GM19395 (cell line): Measurements from ENCODE around the gene ADGRG3.
"Not testable (repeated sequence)": the region's sequence is repeated elsewhere in the genome, so short reads cannot be mapped to it uniquely, and the experiment has no call there.

ENCODE experiments used
- ATAC-seq: cut with Tn5 transposase; IDR thresholded peaks from one replicate; pipeline ENCODE4 v1.9.1; 2021; ENCODE audit warnings: mild to moderate bottlenecking, moderate library complexity; ENCODE audit not compliant: unreplicated experiment

The ADGRG3 gene

GRCh38 chr16:57712569-57712968 lies 44.5 kb downstream of the ADGRG3 start:
- not testable (repeated sequence) for ATAC-seq

GRCh38 chr16:57713596-57713995 lies 45.5 kb downstream of the ADGRG3 start:
- ATAC-seq: no peak

DNA sequence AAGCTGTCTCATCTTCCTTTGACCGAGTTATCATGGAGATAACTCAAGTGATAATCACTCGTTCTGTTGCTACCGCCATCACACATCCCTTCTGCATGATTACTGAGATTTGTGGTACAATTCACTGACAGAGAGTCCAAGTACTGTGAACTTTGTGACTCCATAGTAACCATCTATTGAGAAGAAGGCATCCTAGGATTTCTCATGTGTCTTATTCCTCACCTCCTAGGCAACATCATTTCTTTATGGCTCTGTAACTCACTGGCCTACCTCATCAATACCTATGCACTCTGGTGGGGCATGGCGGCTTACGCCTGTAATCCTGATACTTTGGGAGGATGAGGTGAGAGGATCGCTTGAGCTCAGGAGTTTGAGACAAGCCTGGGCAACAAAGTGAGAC lies 45.9 kb downstream of the ADGRG3 start:
- ATAC-seq: no peak

DNA sequence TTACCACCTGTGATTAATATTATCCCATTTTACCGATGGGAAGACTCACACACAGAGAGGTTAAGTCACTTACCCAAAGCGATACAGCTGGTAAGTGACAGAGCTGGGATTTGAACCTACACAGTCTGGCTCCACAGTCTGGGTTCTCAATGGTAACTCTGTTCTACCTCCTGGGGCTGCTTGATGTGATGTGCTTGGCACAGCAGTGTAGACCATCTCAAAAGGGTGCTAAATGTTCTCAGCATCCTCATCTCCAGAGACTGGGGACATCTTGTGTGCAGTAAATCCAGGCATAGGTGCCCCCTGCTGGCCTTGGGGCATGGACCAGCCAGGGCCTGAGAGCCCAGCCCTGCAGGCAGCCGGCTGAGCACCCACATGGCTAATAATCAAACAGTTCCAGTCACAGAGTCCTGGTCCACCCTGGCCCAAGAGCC lies 52.1 kb downstream of the ADGRG3 start:
- no peak for ATAC-seq

DNA sequence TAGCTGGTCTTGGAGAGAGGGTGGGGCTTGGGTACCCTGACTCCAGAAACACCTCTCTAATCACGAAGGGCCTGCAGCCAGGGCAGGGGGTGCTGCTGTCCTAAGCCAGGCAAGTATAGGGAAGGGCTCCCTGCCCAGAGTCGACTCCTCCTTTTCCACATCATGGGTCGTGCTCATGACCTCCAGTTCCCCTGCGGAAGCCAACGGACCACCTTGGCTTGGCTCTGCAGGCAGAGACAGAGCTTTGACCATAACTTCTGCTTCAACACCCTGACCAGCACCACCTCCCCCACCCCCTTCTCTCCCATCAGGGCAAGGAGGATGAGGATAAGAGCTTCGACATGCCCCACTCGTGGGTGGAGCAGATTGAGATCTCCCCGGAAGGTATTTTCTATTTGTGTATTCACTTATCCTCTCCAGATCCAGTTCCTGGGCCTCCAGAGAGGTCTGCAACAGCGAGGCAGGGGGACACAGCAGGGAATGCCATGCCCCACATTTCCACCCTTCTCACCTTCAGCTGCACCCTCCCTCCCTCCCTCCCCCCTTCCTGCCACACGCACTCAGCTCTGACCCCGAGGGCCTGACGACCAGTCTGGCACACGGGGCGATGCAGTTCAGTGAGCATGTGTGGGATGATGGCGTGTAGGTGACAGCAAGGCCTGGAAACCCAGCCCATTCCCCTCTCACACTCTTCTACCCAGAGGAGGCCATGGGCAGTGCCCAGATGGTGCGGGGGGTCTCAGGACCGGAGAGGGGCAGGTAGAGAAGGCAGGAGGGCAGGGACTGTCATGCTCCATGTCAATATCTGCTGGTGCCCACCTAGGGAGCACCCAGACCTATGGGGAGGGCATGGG lies 53.5 kb downstream of the ADGRG3 start:
- ATAC-seq: no peak

- ATAC-seq: no peak
These were observed 54.0 kb downstream of the ADGRG3 start for GRCh38 chr16:57722210-57722499.

DNA sequence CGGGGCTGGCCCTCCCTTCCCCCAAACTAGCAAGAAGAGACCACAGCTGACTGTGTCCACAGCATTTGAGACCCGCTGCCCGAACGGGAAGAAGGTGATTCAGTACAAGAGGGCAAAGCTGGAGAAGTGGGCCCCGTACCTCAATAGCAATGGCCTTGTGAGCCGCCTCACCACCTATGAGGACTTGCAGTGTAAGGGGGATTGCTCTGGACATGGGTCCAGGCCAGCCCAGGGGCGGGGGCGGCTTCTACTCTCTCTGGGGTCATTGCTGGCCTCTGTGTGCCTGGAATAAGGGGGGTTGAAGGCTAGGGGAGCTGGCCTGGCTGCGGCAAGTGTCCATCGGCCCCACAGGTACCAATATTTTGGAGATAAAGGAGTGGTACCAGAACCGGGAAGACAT lies 54.5 kb downstream of the ADGRG3 start:
- no peak for ATAC-seq

DNA sequence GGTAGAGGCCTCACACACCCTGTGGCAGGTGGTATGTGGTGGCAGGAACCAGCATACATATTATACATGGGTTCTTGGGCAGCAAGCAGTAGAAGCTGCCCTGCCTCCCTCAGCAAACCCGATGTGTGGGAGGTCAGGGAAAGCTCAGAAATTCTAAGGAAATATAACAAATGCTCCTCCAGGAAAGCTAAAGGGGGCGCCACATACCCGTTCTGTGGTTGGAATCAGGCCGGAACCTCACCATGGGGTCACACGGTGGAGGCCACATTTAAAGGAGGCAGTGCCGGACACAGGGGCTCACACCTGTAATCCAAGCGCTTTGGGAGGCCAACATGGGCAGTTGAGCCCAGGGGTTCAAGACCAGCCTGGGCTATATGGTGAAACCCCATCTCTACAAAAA lies 55.1 kb downstream of the ADGRG3 start:
- ATAC-seq: no peak

DNA sequence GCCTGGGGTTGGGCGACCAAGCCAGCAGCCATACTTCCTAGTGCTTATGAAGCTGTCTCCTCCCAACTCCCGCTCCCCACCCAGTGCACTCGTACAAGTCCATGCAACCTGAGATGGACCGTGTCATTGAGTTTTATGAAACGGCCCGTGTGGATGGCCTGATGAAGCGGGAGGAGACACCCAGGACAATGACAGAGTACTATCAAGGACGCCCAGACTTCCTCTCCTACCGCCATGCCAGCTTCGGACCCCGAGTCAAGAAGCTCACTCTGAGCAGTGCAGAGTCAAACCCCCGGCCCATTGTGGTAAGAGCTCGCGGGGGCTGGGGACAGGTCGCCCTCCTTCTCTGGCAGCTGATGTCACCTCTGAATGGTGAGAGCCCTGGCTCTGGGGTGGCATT lies 56.4 kb downstream of the ADGRG3 start:
- ATAC-seq: no peak

DNA sequence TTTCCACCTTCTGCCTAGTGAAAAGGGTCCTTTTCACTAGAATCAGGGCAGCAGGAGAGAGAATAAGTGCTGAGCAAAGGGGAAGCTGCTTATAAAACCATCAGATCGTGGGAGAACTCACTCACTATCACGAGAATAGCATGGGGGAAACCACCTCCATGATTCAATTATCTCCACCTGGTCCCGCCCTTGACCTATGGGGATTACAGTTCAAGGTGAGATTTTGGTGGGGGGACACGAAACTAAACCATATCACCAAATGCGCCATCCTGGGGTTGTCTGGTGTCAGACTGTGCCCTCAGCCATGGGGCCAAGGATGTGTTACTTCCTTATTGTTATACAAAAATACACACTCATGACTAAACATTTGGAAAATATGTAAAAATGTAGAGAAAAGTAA lies 57.0 kb downstream of the ADGRG3 start:
- ATAC-seq: no peak

DNA sequence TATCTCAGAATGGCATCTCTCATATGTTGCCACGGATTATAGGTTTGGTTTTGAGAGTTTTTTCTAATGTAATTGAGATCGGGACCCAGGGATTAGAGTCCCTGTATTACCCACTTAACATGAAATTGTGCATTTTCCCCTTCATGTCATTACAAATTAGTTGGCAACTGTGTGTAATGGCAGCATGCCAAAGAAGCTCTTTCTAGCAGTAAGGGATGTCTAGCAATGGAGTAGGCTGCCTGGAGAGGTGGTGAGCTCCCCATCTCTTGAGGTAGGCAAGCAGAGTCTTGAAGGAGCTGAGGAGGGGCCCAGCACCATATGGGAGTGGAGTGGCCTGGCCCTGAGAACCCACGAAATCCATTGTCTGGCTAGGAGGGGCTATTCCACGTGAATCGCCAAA lies 57.4 kb downstream of the ADGRG3 start:
- no peak for ATAC-seq

DNA sequence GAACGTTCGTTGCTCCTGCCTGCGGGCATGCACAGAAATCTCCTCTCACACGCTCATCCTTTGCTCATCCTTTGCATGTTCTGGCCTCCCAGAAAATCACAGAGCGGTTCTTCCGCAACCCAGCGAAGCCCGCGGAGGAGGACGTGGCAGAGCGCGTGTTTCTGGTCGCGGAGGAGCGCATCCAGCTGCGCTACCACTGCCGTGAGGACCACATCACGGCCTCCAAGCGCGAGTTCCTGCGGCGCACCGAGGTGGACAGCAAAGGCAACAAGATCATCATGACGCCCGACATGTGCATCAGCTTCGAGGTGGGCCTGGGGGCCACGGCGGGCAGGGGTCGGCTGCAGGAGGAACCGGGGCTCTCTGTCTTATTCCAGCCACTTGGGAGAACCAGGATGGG lies 57.9 kb downstream of the ADGRG3 start:
- no peak for ATAC-seq

GRCh38 chr16:57726433-57726947 lies 58.4 kb downstream of the ADGRG3 start:
- ATAC-seq: no peak

DNA sequence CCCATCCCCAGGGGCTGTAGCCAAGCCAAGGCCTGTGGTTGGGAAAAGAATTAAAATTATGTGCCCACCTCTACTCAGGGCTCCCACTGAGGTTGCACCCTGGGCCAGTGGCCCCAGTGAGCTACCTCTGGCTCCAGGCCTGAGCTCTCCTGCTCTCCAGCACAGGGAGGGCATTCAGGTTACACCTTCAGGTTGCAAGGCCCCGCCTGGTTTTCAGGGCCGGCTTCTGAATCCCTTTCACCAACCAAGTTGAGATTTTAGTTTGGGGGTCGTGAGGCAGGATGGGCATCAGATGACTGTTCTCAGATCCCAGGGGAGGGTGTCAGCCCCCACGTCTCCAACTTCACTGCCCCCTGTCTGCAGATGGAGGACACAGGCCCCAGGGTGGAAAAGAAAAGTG lies 59.5 kb downstream of the ADGRG3 start:
- no peak for ATAC-seq

DNA sequence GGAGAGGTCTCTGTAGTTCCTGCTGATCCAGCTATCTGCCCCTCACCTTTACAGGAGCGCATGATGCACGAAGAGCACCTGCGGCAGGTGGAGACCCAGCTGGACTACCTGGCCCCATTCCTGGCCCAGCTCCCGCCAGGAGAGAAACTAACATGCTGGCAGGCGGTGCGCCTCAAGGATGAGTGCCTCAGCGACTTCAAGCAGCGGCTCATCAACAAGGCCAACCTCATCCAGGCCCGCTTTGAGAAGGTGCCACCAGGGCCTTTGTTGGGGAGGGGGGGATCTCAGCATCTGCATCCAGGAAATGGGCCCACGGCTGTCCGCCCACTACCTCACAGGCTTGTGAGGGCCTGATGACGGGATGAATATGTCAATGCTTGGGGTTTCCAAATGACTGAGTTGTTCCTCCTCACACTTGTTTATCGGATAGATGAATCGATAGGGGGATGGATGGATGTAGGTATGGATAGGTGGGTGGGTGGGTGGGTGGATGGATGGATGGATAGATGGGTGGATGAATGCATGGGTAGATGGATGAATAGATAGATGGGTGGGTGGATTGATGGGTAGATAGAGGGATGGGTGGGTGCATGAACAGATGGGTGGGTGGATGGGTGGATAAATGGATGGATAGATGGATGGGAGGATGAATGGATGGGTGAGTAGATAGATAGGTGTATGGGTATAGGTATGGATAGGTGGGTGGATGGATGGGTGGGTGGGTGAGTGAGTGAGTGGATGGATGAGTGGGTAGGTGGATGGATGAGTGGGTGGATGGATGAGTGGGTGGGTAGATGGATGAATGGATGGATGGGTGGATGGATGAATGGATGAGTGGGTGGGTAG lies 60.5 kb downstream of the ADGRG3 start:
- ATAC-seq: no peak

GRCh38 chr16:57729182-57729484 lies 61.0 kb downstream of the ADGRG3 start:
- no peak for ATAC-seq

- ATAC-seq: not testable (repeated sequence)
These were observed 61.7 kb downstream of the ADGRG3 start for GRCh38 chr16:57729852-57730251.

GRCh38 chr16:57730771-57731730 lies 62.9 kb downstream of the ADGRG3 start:
- ATAC-seq: no peak

DNA sequence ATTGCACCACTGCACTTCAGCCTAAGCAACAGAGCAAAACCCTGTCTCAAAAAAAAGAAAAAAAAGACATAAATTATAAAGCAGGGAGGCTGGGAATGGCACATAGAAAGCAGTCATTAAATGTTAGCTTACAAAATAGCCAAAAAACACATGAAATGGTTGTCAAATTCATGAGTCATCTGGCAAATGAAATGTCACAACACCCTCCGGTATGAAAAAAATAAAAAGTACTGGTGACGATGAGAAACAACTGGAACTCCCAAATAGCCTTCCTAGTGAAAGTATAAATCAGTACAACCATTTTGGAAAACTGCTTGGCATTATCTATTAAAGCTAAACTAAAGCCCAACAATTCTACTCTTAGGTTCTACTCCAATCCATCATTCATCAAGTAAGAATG lies 63.9 kb downstream of the ADGRG3 start:
- ATAC-seq: no peak

DNA sequence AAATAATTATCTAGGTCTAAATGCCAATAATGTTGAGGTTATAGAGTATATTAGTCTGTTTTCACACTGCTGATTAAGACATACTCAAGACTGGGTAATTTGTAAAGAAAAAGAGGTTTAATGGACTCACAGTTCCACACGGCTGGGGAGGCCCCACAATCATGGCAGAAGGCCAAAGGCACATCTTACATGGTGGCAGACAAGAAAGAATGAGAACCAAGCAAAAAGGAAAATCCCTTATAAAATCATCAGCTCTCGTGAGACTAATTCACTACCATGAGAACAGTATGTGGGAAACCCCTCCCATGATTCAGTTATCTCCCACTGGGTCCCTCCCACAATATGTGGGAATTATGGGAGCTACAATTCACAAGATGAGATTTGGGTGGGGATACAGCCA lies 64.6 kb downstream of the ADGRG3 start:
- no peak for ATAC-seq

DNA sequence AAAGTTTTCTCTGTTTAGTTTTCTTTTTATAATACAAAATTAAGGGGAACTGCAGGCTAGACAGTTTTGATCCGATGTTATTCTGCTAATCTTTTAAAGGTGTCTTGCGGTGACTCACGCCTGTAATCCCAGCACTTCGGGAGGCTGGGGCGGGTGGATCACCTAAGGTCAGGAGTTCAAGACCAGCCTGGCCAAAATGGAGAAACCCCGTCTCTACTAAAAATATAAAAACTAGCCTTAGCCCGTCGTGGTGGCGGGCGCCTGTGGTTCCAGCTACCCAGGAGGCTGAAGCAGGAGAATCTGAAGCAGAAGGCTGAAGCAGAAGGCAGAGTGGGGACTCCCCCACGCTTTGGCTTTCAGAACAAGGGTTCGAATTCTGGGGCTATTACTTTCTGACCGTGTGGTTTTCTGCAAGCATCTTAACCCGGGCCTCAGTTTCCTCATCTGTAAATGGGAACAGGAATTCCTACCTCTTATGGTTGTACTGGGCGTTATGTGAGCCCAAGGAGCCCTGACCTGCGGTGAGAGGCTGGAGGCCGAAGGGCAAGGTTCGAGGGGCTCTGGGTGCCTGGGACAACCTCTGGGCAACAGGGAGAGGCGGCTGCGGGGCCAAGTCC lies 66.3 kb downstream of the ADGRG3 start:
- no peak for ATAC-seq
